Measurements from ENCODE around the gene AUTS2.

Gene AUTS2

GRCh38 chr7:70723339-70723738 lies 1125.1 kb downstream of the AUTS2 start:
- Histone ChIP-seq H3K36me3 (ENCODE audit: control insufficient read depth in 2 of 2, insufficient read depth in 1 of 2, low read length in 2 of 2) (no peaks in the 10 kb centered on the region), H3K27ac (ENCODE audit: extremely low read depth, low read depth, low read length) (no peak overlapping the region), H3K4me3 (ENCODE audit: low read depth, low read length) (no peak overlapping the region), H3K4me1 (ENCODE audit: control insufficient read depth, insufficient read depth, low read length) (peaks cover 24% of the 10 kb centered on the region), H3K9me3 (ENCODE audit: control insufficient read depth, insufficient read depth, low read depth, low read length) (no peaks in the 10 kb centered on the region)
- CTCF ChIA-PET: interaction anchor here (0.6 to 1.6 kb wide), 2 partner anchors 25 to 731 kb away, joined by 3 to 5 read pairs; no protein-coding TSS in a partner anchor
- TF ChIP-seq HOXA7 (CRISPR knock-in tag; IDR thresholded peaks at IDR 0.05; ENCODE audit: borderline replicate concordance): no peak
- no peak for TF ChIP-seq SP3 (tag by site-specific recombination; IDR thresholded peaks at IDR 0.05)
- TF ChIP-seq YY2 (tag by site-specific recombination; IDR thresholded peaks at IDR 0.05): no peak
- no peak for TF ChIP-seq ZNF311 (tag by site-specific recombination; IDR thresholded peaks at IDR 0.05; ENCODE audit: borderline replicate concordance)
- no peak for TF ChIP-seq ZNF544 (tag by site-specific recombination; IDR thresholded peaks at IDR 0.05)
- no peak for TF ChIP-seq CTCF (tag by site-specific recombination; IDR thresholded peaks at IDR 0.05)
- no peak for TF ChIP-seq ZBTB7A (tag by site-specific recombination; IDR thresholded peaks at IDR 0.05; ENCODE audit: low read depth)
- TF ChIP-seq ZBTB11 (tag by site-specific recombination; conservative IDR thresholded peaks at IDR 0.05; ENCODE audit: low read depth): no peak
- TF ChIP-seq ZNF660 (tag by site-specific recombination; IDR thresholded peaks at IDR 0.05): no peak
- TF ChIP-seq ZBTB48 (tag by site-specific recombination; IDR thresholded peaks at IDR 0.05): no peak
- TF ChIP-seq INSM2 (tag by site-specific recombination; IDR thresholded peaks at IDR 0.05): no peak
- no peak for TF ChIP-seq YY1 (tag by site-specific recombination; IDR thresholded peaks at IDR 0.05)
- no peak for TF ChIP-seq ZNF664 (tag by site-specific recombination; IDR thresholded peaks at IDR 0.05)
- POLR2A ChIA-PET: no interaction called here

GRCh38 chr7:70725448-70725847 lies 1127.2 kb downstream of the AUTS2 start:
- POLR2A ChIA-PET: no interaction called here
- H3K4me1 ChIP-seq (ENCODE audit: control insufficient read depth, insufficient read depth, low read length): peaks cover 17% of the 10 kb centered on the region

More at GRCh38 chr7:70725448-70725847, 1127.2 kb downstream of the AUTS2 start:
- TF ChIP-seq ZNF704 (tag by site-specific recombination; IDR thresholded peaks at IDR 0.05): no peak
- TF ChIP-seq ZNF837 (tag by site-specific recombination; IDR thresholded peaks at IDR 0.05): no peak
- no peak for TF ChIP-seq ZNF596 (tag by site-specific recombination; IDR thresholded peaks at IDR 0.05)
- TF ChIP-seq TCF7L2 (IDR thresholded peaks at IDR 0.05; ENCODE audit: borderline replicate concordance, low read depth, low read length): no peak
- TF ChIP-seq ZFP69B (tag by site-specific recombination; IDR thresholded peaks at IDR 0.05): no peak
- no peak for TF ChIP-seq ZNF501 (tag by site-specific recombination; IDR thresholded peaks at IDR 0.05)
- TF ChIP-seq ZNF426 (tag by site-specific recombination; IDR thresholded peaks at IDR 0.05): no peak
- no peak for TF ChIP-seq ZNF513 (tag by site-specific recombination; IDR thresholded peaks at IDR 0.05)
- TF ChIP-seq SP2 (tag by site-specific recombination; IDR thresholded peaks at IDR 0.05): no peak
- TF ChIP-seq GFI1B (tag by site-specific recombination; IDR thresholded peaks at IDR 0.05): no peak
- CTCF ChIA-PET: no interaction called here
- no peaks in the 10 kb centered on the region for H3K36me3 ChIP-seq (ENCODE audit: control insufficient read depth in 2 of 2, insufficient read depth in 1 of 2, low read length in 2 of 2)
- H3K4me3 ChIP-seq (ENCODE audit: low read depth, low read length): no peak overlapping the region
- H3K9me3 ChIP-seq (ENCODE audit: control insufficient read depth, insufficient read depth, low read depth, low read length): no peaks in the 10 kb centered on the region
- no peak overlapping the region for H3K27ac ChIP-seq (ENCODE audit: extremely low read depth, low read depth, low read length)
